Gastroesophageal sphincter (tissue), 4 donors: ENCODE measurements around the gene GNGT1. TPM values are rescaled to one million over a fixed set of nuclear protein-coding genes. Genes with fewer than 3 reads are reported as not detected.

ENCODE experiments used
- ATAC-seq: fragments of 150-250 bp; one replicate; pipeline ENCODE4 v1.9.1; 2016; ENCODE audit warnings: mild to moderate bottlenecking, moderate library complexity
- H3K27ac ChIP-seq, 4 donors: fragments of 200-600 bp; sonication (generic) in 3 of 4; 1 replicate in 3 of 4; 2 replicates in 1 of 4; pipeline ENCODE4 v1.5.1; 2016 to 2019
- H3K27me3 ChIP-seq: fragments of 200-600 bp; sonication (generic); one replicate; pipeline ENCODE4 v1.5.1; 2019
- H3K36me3 ChIP-seq, 2 donors: fragments of 200-600 bp; sonication (generic); one replicate each; pipeline ENCODE4 v1.5.1; 2019; ENCODE audit warnings: control low read depth in 1 of 2
- H3K4me1 ChIP-seq, 3 donors: fragments of 200-600 bp; sonication (generic); 1 replicate in 2 of 3; 2 replicates in 1 of 3; pipeline ENCODE4 v1.5.1; 2016 to 2019; ENCODE audit warnings: control low read depth in 2 of 3
- H3K4me3 ChIP-seq, 2 donors: fragments of 200-600 bp; sonication (generic); one replicate each; pipeline ENCODE4 v1.5.1; 2019; ENCODE audit warnings: mild to moderate bottlenecking in 1 of 2, moderate library complexity in 1 of 2
- H3K9me3 ChIP-seq, 3 donors: fragments of 200-600 bp; sonication (generic); one replicate each; pipeline ENCODE4 v1.5.1; 2017 to 2019; ENCODE audit warnings: control low read depth in 2 of 3
- CTCF ChIP-seq, 4 experiments: fragments of 200-600 bp in 2 of 4; fragments of 450-650 bp in 2 of 4; sonication (generic) in 1 of 4; IDR thresholded peaks; one replicate each; pipeline ENCODE4 v1.5.1; 2017 to 2019; ENCODE audit warnings: antibody characterized with exemption in 4 of 4, mild to moderate bottlenecking in 2 of 4, moderate library complexity in 2 of 4
- EP300 ChIP-seq: sonication (generic); formaldehyde crosslinking; IDR thresholded peaks from one replicate; pipeline ENCODE4 v1.6.1; 2017; ENCODE audit warnings: antibody characterized with exemption, mild to moderate bottlenecking
- POLR2A ChIP-seq, 2 donors: fragments of 450-650 bp; IDR thresholded peaks; one replicate each; pipeline ENCODE4 v1.6.1; 2017; ENCODE audit warnings: antibody characterized with exemption in 2 of 2, mild to moderate bottlenecking in 2 of 2, moderate library complexity in 1 of 2
- POLR2AphosphoS5 ChIP-seq: sonication (generic); formaldehyde crosslinking; IDR thresholded peaks from one replicate; pipeline ENCODE4 v1.6.1; 2017; ENCODE audit warnings: antibody characterized with exemption
- WGBS, 2 donors: methylation state at CpG; one replicate each; pipeline ENCODE4 v1.1.5; 2018; ENCODE audit warnings: low coverage in 1 of 2; 5-methylcytosine and 5-hydroxymethylcytosine counted together
- small RNA-seq, 4 donors: library from RNA; depleted of rRNA; stranded (forward); fragments of <200 nt; gene quantifications; one replicate each; pipeline ENCODE3, GENCODE V24; 2016
- total RNA-seq, 4 donors: library from RNA; depleted of rRNA; stranded (reverse); fragments of >200 nt; gene quantifications; one replicate each; pipeline ENCODE4 v1.1.0, GENCODE V29; 2016

GNGT1 gene
- total RNA-seq, 4 donors from 2014 or later = not detected

- Histone ChIP-seq H3K36me3 (no peaks in the 10 kb centered on the region), H3K9me3 (no peaks in the 10 kb centered on the region), H3K4me1 (no peaks in the 10 kb centered on the region), H3K4me3 (no peak overlapping the region), H3K27me3 (no peaks in the 10 kb centered on the region), H3K27ac (no peak overlapping the region)
- no peak for ATAC-seq
- 57 to 83% methylated on average over 1 to 2 of the region's 2 CpGs for WGBS, 2 donors
- no peak for TF ChIP-seq CTCF (IDR thresholded peaks at IDR 0.05)
- TF ChIP-seq EP300 = no peak
- TF ChIP-seq POLR2A (IDR thresholded peaks at IDR 0.05) = no peak
- TF ChIP-seq POLR2AphosphoS5 = no peak
Observed at GRCh38 chr7:93955304-93955703, 48.9 kb downstream of the GNGT1 start.

- WGBS, 2 donors = 78 to 94% methylated on average over 1 of the region's 1 CpG
- no peaks in the 10 kb centered on the region for H3K36me3 ChIP-seq
- no peaks in the 10 kb centered on the region for H3K4me1 ChIP-seq
- H3K27me3 ChIP-seq = no peaks in the 10 kb centered on the region
- no peak overlapping the region for H3K27ac ChIP-seq
- ATAC-seq = no peak
- H3K4me3 ChIP-seq = no peak overlapping the region
- TF ChIP-seq POLR2AphosphoS5 = no peak
- no peak for TF ChIP-seq POLR2A (IDR thresholded peaks at IDR 0.05)
- no peak for TF ChIP-seq CTCF (IDR thresholded peaks at IDR 0.05)
- no peak for TF ChIP-seq EP300
- no peaks in the 10 kb centered on the region for H3K9me3 ChIP-seq
Observed at GRCh38 chr7:93957767-93958166, 51.4 kb downstream of the GNGT1 start.

- ATAC-seq = no peak
- 61 to 69% methylated on average over 3 of the region's 3 CpGs for WGBS, 2 donors
- Histone ChIP-seq H3K27ac (no peak overlapping the region), H3K9me3 (no peaks in the 10 kb centered on the region), H3K36me3 (no peaks in the 10 kb centered on the region), H3K4me1 (no peaks in the 10 kb centered on the region), H3K27me3 (no peaks in the 10 kb centered on the region), H3K4me3 (no peak overlapping the region)
- TF ChIP-seq CTCF (IDR thresholded peaks at IDR 0.05) = no peak
- no peak for TF ChIP-seq POLR2AphosphoS5
- TF ChIP-seq EP300 = no peak
- no peak for TF ChIP-seq POLR2A (IDR thresholded peaks at IDR 0.05)
Observed at GRCh38 chr7:93958216-93958615, 51.8 kb downstream of the GNGT1 start.

GRCh38 chr7:93958651-93959050, 52.3 kb downstream of the GNGT1 start:
- no peak for ATAC-seq
- no peaks in the 10 kb centered on the region for H3K9me3 ChIP-seq
- H3K4me3 ChIP-seq = no peak overlapping the region
- 72 to 96% methylated on average over 3 of the region's 3 CpGs for WGBS, 2 donors
- no peaks in the 10 kb centered on the region for H3K4me1 ChIP-seq
- H3K27ac ChIP-seq = no peak overlapping the region
- TF ChIP-seq POLR2AphosphoS5 = no peak
- no peak for TF ChIP-seq POLR2A (IDR thresholded peaks at IDR 0.05)
- no peak for TF ChIP-seq CTCF (IDR thresholded peaks at IDR 0.05)
- TF ChIP-seq EP300 = no peak
- no peaks in the 10 kb centered on the region for H3K36me3 ChIP-seq
- H3K27me3 ChIP-seq = no peaks in the 10 kb centered on the region

Small RNAs within 50 kb of the gene (small RNA-seq; reads per million reads assigned to genes)
- gene AC002076.2 = 0 reads per million in 4 donors

Other genes with a start within 250 kb of the GNGT1 start
- 10 to 100 TPM in 1 of 4 donors, 1 to 10 TPM in 2, under 1 TPM in 1; 0.85 to 40.1 (median 5.6) TPM for gene TFPI2, start 15.8 kb upstream of the GNGT1 start, total RNA-seq
- 10 to 100 TPM; 14.2 to 36.5 (median 26.1) TPM for gene GNG11, start 15.2 kb downstream of the GNGT1 start, total RNA-seq
- gene BET1, start 97.8 kb downstream of the GNGT1 start, total RNA-seq = 10 to 100 TPM; 13.4 to 22.7 (median 19.4) TPM